GM18907 (cell line): Measurements from ENCODE around the gene ELAVL2.
"Not testable (repeated sequence)": the region's sequence is repeated elsewhere in the genome, so short reads cannot be mapped to it uniquely, and the experiment has no call there.

Experiments
- ATAC-seq: cut with Tn5 transposase; IDR thresholded peaks from one replicate; pipeline ENCODE4 v1.9.1; 2021; ENCODE audit warnings: mild to moderate bottlenecking, moderate library complexity; ENCODE audit not compliant: unreplicated experiment

Gene ELAVL2

GRCh38 chr9:23728736-23729135, 97.3 kb downstream of the ELAVL2 start:
- ATAC-seq, result no peak

GRCh38 chr9:23725279-23725946, 100.6 kb downstream of the ELAVL2 start:
- no peak for ATAC-seq

- no peak for ATAC-seq
Observed at GRCh38 chr9:23723672-23724071, 102.4 kb downstream of the ELAVL2 start.

- ATAC-seq, result not testable (repeated sequence)
Observed at GRCh38 chr9:23723048-23723447, 103.0 kb downstream of the ELAVL2 start.

GRCh38 chr9:23721466-23721865, 104.6 kb downstream of the ELAVL2 start:
- ATAC-seq, result no peak

GRCh38 chr9:23717505-23717904, 108.5 kb downstream of the ELAVL2 start:
- no peak for ATAC-seq

GRCh38 chr9:23707249-23707648, 118.8 kb downstream of the ELAVL2 start:
- ATAC-seq, result no peak

- no peak for ATAC-seq
Observed at GRCh38 chr9:23702311-23702922, 123.6 kb downstream of the ELAVL2 start.

GRCh38 chr9:23701291-23701690, 124.7 kb downstream of the ELAVL2 start:
- ATAC-seq, result no peak

- ATAC-seq, result no peak
Observed at GRCh38 chr9:23700359-23700758, 125.7 kb downstream of the ELAVL2 start.

- no peak for ATAC-seq
Observed at GRCh38 chr9:23698161-23698560, 127.9 kb downstream of the ELAVL2 start.

- ATAC-seq, result no peak
Observed at GRCh38 chr9:23695572-23695971, 130.5 kb downstream of the ELAVL2 start.

- no peak for ATAC-seq
Observed at GRCh38 chr9:23693374-23693773, 132.7 kb downstream of the ELAVL2 start.

- ATAC-seq, result no peak
Observed at GRCh38 chr9:23686896-23687295, 139.1 kb downstream of the ELAVL2 start.

GRCh38 chr9:23686257-23686656, 139.8 kb downstream of the ELAVL2 start:
- ATAC-seq, result no peak

GRCh38 chr9:23683611-23684061, 142.4 kb downstream of the ELAVL2 start:
- no peak for ATAC-seq

- no peak for ATAC-seq
Observed at GRCh38 chr9:23682891-23683431, 143.1 kb downstream of the ELAVL2 start.

GRCh38 chr9:23682352-23682751, 143.7 kb downstream of the ELAVL2 start:
- no peak for ATAC-seq

- no peak for ATAC-seq
Observed at GRCh38 chr9:23677446-23677845, 148.6 kb downstream of the ELAVL2 start.

GRCh38 chr9:23674016-23674585, 151.9 kb downstream of the ELAVL2 start:
- ATAC-seq, result no peak

- ATAC-seq, result no peak
Observed at GRCh38 chr9:23672151-23672550, 153.9 kb downstream of the ELAVL2 start.

- ATAC-seq, result no peak
Observed at GRCh38 chr9:23669776-23670175, 156.3 kb downstream of the ELAVL2 start.
